IPS DF 4.7 (cell line): ENCODE results near the gene PSMA7.

ENCODE experiments used
- DNase-seq: peaks from one replicate; pipeline ENCODE4 v3.0.0-alpha.2; 2013; ENCODE audit warnings: low spot score; ENCODE audit errors: extremely low read depth

PSMA7 gene

GRCh38 chr20:62172666-62173065 is 29.5 kb upstream of the PSMA7 start:
- no peak for DNase-seq

GRCh38 chr20:62171245-62171644 is 28.1 kb upstream of the PSMA7 start:
- no peak for DNase-seq

GRCh38 chr20:62170536-62170935 is 27.3 kb upstream of the PSMA7 start:
- no peak for DNase-seq

- no peak for DNase-seq
These were observed 25.8 kb upstream of the PSMA7 start for GRCh38 chr20:62168890-62169435.

GRCh38 chr20:62168061-62168460 is 24.9 kb upstream of the PSMA7 start:
- no peak for DNase-seq

- DNase-seq = no peak
These were observed 24.3 kb upstream of the PSMA7 start for GRCh38 chr20:62167474-62167873.

GRCh38 chr20:62165762-62166399 is 22.7 kb upstream of the PSMA7 start:
- DNase-seq = no peak

GRCh38 chr20:62164879-62165761 is 21.9 kb upstream of the PSMA7 start:
- DNase-seq = no peak

- DNase-seq = no peak
These were observed 21.0 kb upstream of the PSMA7 start for GRCh38 chr20:62163986-62164762.

GRCh38 chr20:62163485-62163865 is 20.3 kb upstream of the PSMA7 start:
- DNase-seq = no peak

GRCh38 chr20:62162765-62163484 is 19.7 kb upstream of the PSMA7 start:
- DNase-seq = no peak

- no peak for DNase-seq
These were observed 18.2 kb upstream of the PSMA7 start for GRCh38 chr20:62161347-62161746.

GRCh38 chr20:62160876-62161275 is 17.7 kb upstream of the PSMA7 start:
- DNase-seq = no peak

GRCh38 chr20:62160253-62160652 is 17.1 kb upstream of the PSMA7 start:
- no peak for DNase-seq

GRCh38 chr20:62159839-62160238 is 16.6 kb upstream of the PSMA7 start:
- no peak for DNase-seq

- no peak for DNase-seq
These were observed 15.9 kb upstream of the PSMA7 start for GRCh38 chr20:62159052-62159451.

GRCh38 chr20:62158541-62158940 is 15.3 kb upstream of the PSMA7 start:
- DNase-seq = no peak

- DNase-seq = no peak
These were observed 14.8 kb upstream of the PSMA7 start for GRCh38 chr20:62158088-62158400.

- no peak for DNase-seq
These were observed 14.3 kb upstream of the PSMA7 start for GRCh38 chr20:62157387-62158087.

- no peak for DNase-seq
These were observed 13.6 kb upstream of the PSMA7 start for GRCh38 chr20:62156592-62157386.
